ENCODE data around the gene EEF1E1.

The EEF1E1 gene

DNA sequence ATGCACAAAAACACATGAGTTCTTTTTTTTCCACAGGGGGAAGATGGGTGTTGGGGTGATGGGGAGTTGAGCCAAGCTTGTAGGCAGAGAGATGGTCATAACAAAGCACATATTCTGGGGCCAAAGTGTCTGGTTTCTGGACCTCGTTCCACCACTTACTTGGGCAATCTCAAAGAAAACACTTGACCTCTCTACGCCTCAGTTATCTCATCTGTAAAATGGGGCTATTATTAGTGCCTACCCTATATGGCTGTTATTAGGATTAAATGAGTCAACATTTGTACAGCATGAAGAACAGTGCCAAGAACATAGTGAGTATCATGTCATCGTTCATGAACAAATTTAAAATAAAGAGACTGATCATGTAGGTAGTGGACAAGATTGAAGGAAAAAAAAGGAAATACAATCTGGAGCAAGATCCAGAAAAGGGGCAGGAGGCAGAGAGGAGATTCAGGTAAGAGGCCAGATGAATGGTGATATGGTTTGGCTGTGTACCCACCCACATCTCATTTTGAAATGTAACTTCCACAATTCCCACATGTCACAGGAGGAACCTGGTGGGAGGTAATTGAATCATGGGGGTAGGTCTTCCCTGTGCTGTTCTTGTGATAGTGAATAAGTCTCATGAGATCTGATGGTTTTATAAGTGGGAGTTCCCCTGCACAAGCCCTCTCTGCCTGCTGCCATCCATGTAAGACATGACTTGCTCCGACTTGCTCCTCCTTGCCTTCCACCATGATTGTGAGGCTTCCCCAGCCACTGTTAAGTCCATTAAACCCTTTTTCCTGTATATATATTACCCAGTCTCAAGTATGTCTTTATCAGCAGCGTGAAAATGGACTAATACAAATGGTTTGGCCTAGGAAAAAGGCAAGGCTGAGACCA, 14.2 kb downstream of the EEF1E1 start:
- DNase-seq (ENCODE audit: low spot score), result no peak

DNA sequence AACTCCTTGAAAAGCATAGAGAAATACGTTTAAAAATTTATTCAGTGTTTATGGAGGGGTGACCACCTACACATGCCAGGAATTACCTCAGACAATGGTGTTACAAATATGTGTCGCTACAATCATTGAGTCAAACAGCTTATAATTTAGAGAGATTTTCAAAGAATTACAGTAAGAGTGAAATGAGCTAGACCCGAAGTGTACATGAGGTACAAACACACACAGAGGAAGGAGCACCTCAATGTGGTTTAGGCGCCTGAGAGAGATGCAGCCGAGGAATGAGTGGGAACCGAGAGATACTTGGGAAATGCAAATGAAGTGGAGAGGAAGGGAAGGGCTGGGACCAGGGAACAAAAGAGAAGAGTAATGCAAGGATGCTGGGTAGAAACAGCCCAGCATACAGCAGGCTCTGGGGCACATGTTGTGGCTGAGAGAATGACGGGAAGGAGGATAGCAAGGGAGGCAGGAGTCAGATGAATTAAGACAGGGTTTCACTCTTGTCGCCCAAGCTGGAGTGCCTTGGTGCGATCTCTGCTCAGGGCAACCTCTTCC, 15.5 kb downstream of the EEF1E1 start:
- no peak for DNase-seq (ENCODE audit: low spot score)

DNA sequence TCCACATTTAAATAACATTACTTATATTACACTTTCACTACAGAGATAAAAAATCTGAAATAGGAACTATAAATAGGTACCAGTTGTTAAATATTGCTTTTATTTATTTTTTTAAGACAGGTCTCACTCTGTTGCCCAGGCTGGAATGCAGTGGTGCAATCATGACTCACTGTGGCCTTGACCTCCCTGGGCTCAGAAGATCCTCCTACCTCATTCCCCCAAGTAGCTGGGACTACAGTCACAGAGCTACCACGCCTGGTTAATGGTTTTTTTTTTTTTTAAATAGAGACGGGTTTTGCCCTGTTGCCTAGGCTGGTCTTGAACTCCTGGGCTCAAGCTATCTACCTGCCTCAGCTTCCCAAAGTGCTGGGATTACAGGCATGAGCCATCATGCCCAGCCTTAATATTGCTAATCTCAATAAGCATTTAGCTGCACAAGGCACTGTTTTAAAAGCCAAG, 17.3 kb downstream of the EEF1E1 start:
- DNase-seq (ENCODE audit: low spot score), result peak; percentile 71

DNA sequence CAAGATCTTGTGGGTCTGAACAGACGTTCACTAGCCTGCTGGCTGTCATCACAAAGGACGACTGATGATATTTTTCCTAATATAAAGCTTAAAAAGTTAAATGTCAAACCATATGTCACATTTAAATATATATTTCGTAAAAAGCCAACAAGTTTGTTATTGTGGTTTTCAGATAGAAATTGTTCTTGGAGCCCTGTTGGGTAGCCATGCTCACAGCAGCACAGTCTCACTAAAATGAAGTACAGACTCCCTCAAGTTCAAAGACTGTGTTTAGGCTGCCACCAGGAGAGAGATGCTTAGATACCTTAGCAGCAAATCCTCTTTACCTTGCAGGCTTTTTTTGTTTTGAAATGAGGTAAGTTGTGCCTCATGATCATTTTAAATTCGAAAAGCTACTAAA, 17.8 kb downstream of the EEF1E1 start:
- no peak for DNase-seq (ENCODE audit: low spot score)

DNA sequence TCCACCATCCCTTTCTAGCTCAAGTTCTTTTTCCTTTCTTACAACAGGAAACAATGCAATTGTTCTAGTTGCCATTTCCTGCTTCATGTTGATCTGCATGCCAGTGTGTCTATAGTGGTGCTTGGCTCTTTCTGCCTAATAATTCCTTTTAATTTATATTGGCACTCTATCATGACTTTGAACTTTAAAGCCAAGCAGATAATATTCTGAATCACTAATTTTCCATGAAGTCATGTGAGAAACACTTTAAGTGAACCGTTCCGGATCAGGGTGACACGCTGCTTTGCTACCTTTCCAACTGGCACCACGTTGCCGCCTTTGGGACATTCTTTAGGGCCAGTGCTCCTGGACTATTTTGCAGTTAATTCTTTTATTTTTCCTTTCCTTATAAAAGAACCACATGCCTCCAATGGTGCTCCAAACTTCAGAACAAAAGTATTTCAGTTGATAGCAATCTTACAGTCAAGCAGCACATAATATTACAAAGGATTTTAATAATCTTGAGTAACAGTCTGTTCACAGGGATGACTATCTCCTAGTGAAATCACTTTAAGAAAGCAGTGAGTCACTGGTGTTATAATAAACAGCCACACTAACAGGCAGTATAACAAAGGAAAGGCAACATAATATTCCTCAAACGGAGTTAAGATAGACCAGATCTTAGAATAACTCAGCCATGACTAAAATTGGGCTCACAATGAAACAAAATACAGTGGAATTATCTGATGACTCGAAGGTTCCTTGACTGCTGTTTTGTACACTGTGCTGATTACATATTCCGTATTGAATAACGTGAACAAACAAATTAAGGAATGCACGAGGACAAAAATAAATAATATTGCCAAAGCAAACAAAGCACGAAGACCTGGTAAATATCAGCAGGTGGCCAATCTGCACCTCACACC, 19.1 kb downstream of the EEF1E1 start:
- DNase-seq (ENCODE audit: low spot score), result peak; percentile 96

DNA sequence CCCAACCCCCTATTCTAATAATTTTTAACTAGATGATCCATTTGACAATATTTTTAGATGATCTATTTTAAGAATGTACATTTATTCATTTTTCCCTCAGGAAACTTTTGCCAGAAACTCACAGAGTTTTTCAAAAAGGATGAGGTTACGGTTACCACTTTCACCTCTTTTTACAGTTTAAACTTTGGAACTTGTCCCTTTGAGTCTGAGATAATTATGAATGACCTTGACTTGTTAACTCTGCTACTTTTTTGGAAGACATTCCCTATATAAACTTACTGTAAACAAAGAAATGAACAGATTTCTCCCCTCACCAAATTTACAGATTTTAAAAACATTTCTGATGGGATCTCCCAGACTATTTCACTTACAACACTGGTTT, 19.8 kb downstream of the EEF1E1 start:
- no peak for DNase-seq (ENCODE audit: low spot score)

DNA sequence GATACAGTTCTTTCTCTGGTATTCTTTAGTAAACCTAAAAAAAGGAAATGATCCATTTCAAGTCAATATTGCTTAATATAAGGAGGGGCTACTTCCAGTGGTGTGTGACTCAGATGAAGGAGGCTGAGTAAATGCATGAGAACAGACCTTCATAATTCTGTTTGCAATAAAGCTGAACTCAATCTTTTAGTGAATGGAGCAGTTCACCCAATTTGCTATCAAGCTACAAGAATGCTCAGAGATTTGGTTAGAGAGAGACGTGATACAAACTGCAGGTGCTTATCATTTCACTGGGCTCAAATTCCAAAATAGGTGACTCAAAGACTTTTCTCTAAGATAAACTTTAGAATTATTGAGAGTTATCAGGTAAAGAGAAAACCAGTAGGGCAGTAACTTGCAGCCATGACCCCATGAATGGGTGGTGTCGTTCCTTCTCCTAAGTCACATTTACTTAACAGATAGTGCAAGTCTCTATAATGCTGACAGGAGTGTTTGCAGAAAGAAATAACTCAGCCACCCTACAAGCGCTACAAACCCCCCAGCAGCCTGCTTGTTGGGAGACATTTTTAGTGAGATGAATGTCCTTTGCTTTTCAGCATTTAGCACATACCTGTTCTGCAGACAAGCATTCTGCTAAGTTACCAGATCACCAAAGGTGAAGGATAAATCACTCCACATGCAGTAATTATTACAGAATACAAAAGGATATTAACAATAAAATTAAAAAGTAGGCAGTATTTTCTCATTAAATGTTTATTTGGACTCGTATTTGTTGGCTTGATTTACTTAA, 21.8 kb downstream of the EEF1E1 start:
- no peak for DNase-seq (ENCODE audit: low spot score)

DNA sequence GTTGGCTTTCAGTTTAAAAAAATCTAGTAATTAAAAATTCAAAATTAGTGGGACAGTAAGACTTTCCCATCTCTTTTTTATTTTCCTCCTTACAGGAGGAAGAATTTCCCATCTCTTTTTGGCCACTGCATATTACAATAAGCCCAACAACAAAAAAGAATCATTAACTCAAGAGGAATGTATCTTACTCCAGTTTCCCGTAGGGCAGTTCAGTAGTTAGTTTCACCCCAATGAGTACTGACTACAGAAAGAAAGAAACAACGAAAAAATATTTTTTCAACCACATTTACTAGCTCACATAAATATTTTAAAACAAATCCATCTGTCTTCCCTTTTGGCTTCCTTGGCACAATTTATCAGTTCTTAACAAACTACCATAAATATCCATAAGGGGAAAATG, 23.2 kb downstream of the EEF1E1 start:
- DNase-seq (ENCODE audit: low spot score), result no peak

DNA sequence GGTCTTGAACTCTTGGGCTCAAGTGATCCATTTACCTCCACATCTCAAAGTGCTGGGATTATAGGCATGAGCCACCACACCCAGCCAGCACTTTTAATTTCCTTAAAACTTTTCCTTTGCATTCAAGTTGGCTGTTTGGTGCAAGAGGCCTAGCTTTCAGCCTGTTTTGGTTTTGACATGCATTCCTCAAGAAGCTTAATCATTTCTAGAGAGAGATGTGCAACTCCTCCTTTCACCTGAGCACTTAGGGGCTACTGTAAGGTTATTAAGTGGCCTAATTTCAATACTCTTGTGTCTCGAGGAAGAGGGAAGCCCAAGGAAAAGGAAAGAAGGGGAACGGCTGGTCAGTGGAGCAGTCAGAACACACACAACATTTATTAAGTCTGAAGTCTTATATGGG, 24.4 kb downstream of the EEF1E1 start:
- DNase-seq (ENCODE audit: low spot score), result no peak

DNA sequence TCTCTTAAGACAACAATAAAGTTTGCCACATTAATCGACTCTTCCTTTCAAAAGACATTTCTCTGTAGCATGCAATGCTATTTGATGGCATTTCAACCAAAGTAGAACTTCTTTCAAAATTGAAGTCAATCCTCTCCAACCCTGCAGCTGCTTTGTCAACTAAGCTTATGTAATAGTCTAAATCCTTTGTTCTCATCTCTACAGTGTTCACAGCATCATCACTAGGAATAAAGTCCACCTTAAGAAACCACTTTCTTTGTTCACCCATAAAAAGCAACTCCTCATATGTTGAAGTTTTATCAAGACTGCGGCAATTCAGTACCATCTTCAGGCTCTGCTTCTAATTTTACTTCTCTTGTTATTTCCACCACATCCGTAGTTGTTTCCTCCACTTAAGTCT, 26.6 kb downstream of the EEF1E1 start:
- no peak for DNase-seq (ENCODE audit: low spot score)

DNA sequence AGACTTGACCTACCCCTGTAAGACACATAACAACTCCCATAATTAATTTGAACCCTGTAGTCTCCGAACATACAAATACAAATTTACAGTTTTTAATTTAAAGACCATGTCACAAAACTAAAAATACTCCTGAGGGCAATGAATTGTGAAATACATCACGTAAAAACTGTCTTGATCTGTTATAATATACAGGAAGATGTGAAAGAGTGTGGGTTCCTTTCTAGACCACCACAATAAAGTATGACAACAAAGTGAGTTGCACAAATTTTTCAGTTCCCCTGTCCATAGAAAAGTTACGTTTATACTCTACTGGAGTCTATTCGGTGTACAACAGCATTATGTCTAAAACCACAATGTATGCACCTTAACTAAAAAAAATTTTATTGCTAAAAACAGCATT, 27.2 kb downstream of the EEF1E1 start:
- no peak for DNase-seq (ENCODE audit: low spot score)

DNA sequence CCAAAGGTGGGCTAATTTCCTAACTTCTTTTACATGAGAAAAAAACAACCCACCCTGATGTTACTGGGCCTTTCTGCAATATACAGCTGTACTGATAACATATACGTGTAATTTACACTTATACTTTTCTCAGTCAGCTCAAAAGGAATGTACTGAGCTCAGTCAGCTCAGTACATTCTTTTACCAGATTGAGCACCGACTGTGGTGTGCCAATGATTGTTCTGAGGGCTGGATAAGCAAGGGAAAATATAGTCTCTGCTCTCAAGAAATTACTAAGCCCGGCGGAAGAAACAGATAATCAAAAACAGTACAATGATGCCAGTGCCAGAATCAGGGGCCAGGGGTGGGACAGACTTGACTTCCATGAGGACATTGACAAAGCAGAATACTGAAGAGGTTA, 28.1 kb downstream of the EEF1E1 start:
- no peak for DNase-seq (ENCODE audit: low spot score)

DNA sequence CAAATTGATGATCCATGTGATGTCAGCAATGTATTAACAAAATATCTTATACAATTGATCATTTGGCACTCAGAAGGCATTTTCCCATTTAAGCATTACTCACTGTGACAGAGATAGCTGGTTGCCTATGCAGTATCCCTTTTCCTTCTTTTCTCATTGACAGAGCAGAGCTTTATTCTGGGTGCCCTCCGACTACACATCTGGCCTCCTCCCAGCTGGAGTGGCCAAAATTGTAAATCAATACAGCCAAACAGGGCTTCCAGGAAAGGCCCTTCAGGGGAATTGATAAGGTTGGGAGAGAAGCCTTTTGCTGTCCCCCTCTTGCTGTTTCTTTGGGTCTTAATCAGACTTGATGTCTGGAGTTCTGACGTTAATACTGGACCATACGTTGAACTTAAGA, 28.6 kb downstream of the EEF1E1 start:
- DNase-seq (ENCODE audit: low spot score), result no peak

DNA sequence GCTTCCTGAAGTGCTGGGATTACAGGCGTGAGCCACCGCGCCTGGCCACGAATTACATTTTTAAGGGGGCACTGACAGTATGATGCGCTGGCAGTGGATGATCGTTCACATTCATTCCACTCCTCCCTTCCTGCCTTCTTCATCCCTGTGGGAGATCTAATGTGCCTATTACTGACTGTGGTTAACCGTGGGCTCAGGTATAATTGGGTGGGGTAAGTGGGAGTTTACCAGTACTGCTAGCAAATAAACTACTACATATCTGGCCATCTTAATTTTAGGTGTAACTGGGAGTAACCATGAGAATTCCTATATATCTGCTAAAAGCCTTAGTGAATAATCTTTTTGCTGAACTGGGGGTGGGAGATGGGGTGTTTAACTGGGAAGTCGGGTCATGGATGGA, 31.6 kb downstream of the EEF1E1 start:
- DNase-seq (ENCODE audit: low spot score), result no peak

DNA sequence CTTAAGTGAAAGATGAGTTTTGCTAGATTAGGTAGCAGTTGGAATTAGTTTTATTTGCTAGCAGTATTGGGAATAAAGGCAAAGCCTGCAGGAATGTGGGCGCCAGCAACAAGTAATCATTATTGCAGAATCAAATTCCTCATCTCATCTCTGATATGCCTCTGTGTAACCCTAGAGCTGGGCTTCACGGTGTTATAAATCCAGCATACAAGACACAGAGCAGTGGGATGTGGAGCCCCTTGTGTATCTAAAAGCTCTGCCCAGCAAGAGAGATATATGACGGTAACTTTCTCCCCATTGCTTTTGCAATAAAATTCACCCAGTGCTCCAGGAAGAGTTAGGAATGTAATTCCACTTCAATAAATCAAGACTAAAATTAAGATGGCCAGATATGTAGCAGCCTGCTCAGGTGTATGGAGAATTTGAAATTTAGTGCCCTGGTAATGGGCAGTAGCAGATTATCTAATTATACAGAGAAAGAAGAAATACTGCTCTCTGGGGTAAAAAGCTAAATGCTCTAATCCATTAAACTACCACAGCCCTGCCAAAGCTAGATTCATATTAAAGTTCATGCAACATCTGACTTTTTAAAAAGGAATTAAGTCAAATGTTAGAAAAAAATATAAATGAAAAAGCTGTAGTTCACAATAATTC, 32.6 kb downstream of the EEF1E1 start:
- DNase-seq (ENCODE audit: low spot score), result no peak

DNA sequence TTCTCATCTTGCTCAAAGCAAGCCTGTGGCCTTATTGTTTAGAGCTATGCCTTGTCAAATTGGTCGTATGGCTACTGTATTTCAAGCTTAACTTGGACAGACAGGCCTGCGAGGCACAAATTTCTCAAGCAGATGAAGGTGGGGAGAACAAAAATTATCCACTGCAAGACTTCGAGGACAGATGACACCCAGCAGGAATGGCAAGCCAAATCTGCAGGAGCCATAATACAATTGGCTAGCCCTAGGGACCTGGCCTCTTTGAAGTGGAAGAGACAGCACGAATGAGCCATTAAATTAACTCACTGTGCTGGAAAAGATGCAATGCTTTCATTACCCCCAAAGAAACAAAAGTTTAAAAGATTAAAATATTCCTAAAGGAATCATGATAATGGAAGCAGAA, 33.2 kb downstream of the EEF1E1 start:
- DNase-seq (ENCODE audit: low spot score), result no peak

DNA sequence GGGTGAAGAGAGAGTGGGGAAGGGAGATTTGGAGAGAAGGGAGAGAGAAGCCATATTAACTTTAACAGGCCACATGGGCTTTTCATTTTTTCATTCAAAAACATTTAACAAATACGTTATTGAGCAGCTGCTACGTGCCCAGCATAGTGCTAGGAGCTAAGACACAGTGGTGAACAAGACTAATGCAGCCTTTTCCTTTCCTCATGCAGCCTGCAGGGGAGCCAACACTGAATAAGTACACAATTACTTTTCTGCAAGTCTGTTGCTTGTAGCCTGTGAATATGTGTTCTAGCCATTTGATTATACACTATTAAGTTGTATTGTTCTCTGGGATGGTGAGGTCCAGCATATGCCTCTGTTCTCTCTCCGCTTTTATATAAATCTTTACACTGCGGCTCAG, 36.2 kb downstream of the EEF1E1 start:
- no peak for DNase-seq (ENCODE audit: low spot score)

DNA sequence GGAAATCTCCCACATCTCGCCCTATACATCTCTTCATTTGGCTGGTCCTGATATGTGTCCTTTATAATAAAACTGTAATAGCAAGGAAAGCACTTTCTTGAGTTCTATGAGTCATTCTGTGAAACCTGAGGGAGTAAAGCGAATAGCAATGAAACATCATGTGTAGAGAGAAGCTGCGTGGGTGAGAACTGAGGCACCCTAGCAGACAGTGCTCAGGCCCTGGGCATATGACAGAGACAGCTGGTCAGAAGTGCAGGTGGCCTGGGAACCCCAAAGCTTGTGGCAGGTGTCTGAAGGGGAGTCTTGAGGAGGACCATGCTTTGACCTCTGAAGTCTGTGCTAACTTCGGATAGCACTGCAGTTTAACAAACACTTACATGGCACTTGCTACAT, 36.8 kb downstream of the EEF1E1 start:
- DNase-seq (ENCODE audit: low spot score), result no peak

DNA sequence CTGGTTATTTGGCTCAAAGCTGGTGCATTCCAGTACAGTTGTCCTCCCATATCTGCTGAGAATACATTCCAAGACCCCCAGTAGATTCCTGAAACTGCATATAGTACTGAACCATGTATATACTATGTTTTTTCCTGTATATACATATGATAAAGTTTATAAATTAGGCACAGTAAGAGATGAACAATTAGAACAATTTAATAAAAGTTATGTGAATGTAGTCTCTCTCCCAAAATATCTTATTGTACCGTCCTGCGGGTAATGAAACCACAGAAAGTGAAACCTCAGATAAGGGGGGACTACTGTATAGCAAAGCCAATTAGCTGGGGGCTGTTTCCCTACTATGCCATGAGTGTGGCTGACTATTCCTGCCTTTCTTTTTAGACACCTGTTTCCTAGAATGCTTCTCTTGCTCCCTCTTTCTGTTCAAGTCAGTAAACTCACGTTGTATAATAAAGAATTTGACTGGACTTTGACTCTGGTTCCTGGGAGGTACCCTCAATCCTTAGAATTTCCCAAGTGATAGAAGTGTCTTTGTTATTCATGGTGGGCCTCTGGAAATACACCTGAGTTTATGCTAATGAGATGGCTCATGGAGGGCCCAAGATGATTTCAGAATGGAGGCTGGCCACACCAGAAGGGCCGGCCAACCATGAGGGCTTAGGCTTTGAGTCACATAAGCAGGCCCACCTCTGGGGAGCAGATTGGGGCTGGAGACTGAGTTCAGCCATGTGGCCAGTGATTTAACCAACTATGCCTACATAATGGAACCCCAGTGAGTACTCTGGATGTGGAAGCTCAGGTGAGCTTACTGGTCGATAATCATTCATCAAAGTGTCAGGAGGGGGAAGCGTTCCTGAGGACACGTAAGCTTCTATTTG, 37.5 kb downstream of the EEF1E1 start:
- no peak for DNase-seq (ENCODE audit: low spot score)
